WERI-Rb-1 (cell line): ENCODE data around the gene RMDN2.
A peak's percentile ranks its signal among the peaks of the same experiment; 100 is the strongest.
"Not testable (repeated sequence)": the region's sequence is repeated elsewhere in the genome, so short reads cannot be mapped to it uniquely, and the experiment has no call there.

Experiments used
- DNase-seq: peaks from one replicate; pipeline ENCODE4 v3.0.0-alpha.2; 2020
- H3K27ac ChIP-seq: fragments of 250-450 bp; sonication (Bioruptor Pico); 2 replicates; pipeline ENCODE4 v1.5.1; 2020; ENCODE audit warnings: mild to moderate bottlenecking, moderate library complexity
- H3K27me3 ChIP-seq: fragments of 250-450 bp; sonication (Bioruptor Pico); 2 replicates; pipeline ENCODE4 v1.5.1; 2021; ENCODE audit warnings: mild to moderate bottlenecking, low read depth, moderate library complexity; ENCODE audit not compliant: insufficient read depth, severe bottlenecking
- H3K36me3 ChIP-seq: fragments of 250-450 bp; sonication (Bioruptor Pico); 2 replicates; pipeline ENCODE4 v1.5.1; 2020; ENCODE audit warnings: mild to moderate bottlenecking, moderate library complexity
- H3K4me3 ChIP-seq: 2 replicates; pipeline ENCODE4 v1.5.1; 2011; ENCODE audit warnings: low read depth, mild to moderate bottlenecking, control low read depth, low read length
- H3K9me3 ChIP-seq: fragments of 250-450 bp; sonication (Bioruptor Pico); 2 replicates; pipeline ENCODE4 v1.5.1; 2021; ENCODE audit warnings: mild to moderate bottlenecking, moderate library complexity; ENCODE audit not compliant: severe bottlenecking
- CTCF ChIP-seq: IDR thresholded peaks from 2 replicates; pipeline ENCODE4 v1.5.1; 2011; ENCODE audit warnings: low read depth, mild to moderate bottlenecking, control low read depth, inconsistent platforms, low read length

RMDN2 gene

GRCh38 chr2:38010995-38011394, 85.9 kb downstream of the RMDN2 start:
- no peaks in the 10 kb centered on the region for H3K27me3 ChIP-seq
- no peak overlapping the region for H3K27ac ChIP-seq
- no peaks in the 10 kb centered on the region for H3K36me3 ChIP-seq
- peak; percentile 26 for DNase-seq
- H3K9me3 ChIP-seq: no peaks in the 10 kb centered on the region
- no peak overlapping the region for H3K4me3 ChIP-seq
- TF ChIP-seq CTCF: no peak

GRCh38 chr2:38013158-38013752, 88.2 kb downstream of the RMDN2 start:
- no peak for DNase-seq
- no peak overlapping the region for H3K4me3 ChIP-seq
- no peak for TF ChIP-seq CTCF
- H3K9me3 ChIP-seq: no peaks in the 10 kb centered on the region
- H3K27me3 ChIP-seq: no peaks in the 10 kb centered on the region
- no peak overlapping the region for H3K27ac ChIP-seq
- H3K36me3 ChIP-seq: no peaks in the 10 kb centered on the region

- Histone ChIP-seq H3K36me3 (no peaks in the 10 kb centered on the region), H3K4me3 (no peak overlapping the region), H3K27me3 (no peaks in the 10 kb centered on the region), H3K27ac (no peak overlapping the region), H3K9me3 (no peaks in the 10 kb centered on the region)
- TF ChIP-seq CTCF: no peak
- DNase-seq: no peak
Observed at GRCh38 chr2:38016219-38016618, 91.1 kb downstream of the RMDN2 start.

GRCh38 chr2:38017836-38018235, 92.7 kb downstream of the RMDN2 start:
- no peaks in the 10 kb centered on the region for H3K36me3 ChIP-seq

GRCh38 chr2:38020359-38021069, 95.4 kb downstream of the RMDN2 start:
- not testable (repeated sequence) for H3K36me3 ChIP-seq, H3K27ac ChIP-seq, H3K27me3 ChIP-seq, DNase-seq, H3K9me3 ChIP-seq, H3K4me3 ChIP-seq

More at GRCh38 chr2:38017836-38018235, 92.7 kb downstream of the RMDN2 start:
- no peak for TF ChIP-seq CTCF
- Histone ChIP-seq H3K9me3 (no peaks in the 10 kb centered on the region), H3K4me3 (no peak overlapping the region), H3K27me3 (no peaks in the 10 kb centered on the region), H3K27ac (no peak overlapping the region)
- no peak for DNase-seq

GRCh38 chr2:38021589-38021988, 96.5 kb downstream of the RMDN2 start:
- no peak for TF ChIP-seq CTCF
- H3K4me3 ChIP-seq: no peak overlapping the region
- H3K27me3 ChIP-seq: no peaks in the 10 kb centered on the region
- DNase-seq: no peak
- H3K27ac ChIP-seq: no peak overlapping the region
- no peaks in the 10 kb centered on the region for H3K9me3 ChIP-seq
- no peaks in the 10 kb centered on the region for H3K36me3 ChIP-seq
